ENCODE data around the gene CTIF. TPM values are rescaled to one million over a fixed set of nuclear protein-coding genes. Genes with fewer than 3 reads are reported as not detected.

The CTIF gene
- total RNA-seq, 1 experiment from 2014 or later, result 26.5 TPM

- Histone ChIP-seq H3K27ac (ENCODE audit: low read length) (no peak overlapping the region), H3K36me3 (ENCODE audit: control insufficient read depth, insufficient read depth, low read length) (no peaks in the 10 kb centered on the region), H3K4me3 (ENCODE audit: low read depth in 2 of 2, low read length in 2 of 2) (no peak overlapping the region), H3K9me3 (ENCODE audit: control insufficient read depth, insufficient read depth, low read depth, low read length) (no peaks in the 10 kb centered on the region), H3K27me3 (ENCODE audit: control insufficient read depth, insufficient read depth, low read length) (no peaks in the 10 kb centered on the region), H3K4me1 (ENCODE audit: control insufficient read depth, insufficient read depth, low read length) (peaks cover 9% of the 10 kb centered on the region)
- TF ChIP-seq SIN3A (IDR thresholded peaks at IDR 0.05; ENCODE audit: borderline replicate concordance, insufficient read depth, low read depth, low read length), result no peak
- no peak for TF ChIP-seq POLR2AphosphoS5 (IDR thresholded peaks at IDR 0.05; ENCODE audit: low read depth, low read length)
- TF ChIP-seq, protein P1, sequence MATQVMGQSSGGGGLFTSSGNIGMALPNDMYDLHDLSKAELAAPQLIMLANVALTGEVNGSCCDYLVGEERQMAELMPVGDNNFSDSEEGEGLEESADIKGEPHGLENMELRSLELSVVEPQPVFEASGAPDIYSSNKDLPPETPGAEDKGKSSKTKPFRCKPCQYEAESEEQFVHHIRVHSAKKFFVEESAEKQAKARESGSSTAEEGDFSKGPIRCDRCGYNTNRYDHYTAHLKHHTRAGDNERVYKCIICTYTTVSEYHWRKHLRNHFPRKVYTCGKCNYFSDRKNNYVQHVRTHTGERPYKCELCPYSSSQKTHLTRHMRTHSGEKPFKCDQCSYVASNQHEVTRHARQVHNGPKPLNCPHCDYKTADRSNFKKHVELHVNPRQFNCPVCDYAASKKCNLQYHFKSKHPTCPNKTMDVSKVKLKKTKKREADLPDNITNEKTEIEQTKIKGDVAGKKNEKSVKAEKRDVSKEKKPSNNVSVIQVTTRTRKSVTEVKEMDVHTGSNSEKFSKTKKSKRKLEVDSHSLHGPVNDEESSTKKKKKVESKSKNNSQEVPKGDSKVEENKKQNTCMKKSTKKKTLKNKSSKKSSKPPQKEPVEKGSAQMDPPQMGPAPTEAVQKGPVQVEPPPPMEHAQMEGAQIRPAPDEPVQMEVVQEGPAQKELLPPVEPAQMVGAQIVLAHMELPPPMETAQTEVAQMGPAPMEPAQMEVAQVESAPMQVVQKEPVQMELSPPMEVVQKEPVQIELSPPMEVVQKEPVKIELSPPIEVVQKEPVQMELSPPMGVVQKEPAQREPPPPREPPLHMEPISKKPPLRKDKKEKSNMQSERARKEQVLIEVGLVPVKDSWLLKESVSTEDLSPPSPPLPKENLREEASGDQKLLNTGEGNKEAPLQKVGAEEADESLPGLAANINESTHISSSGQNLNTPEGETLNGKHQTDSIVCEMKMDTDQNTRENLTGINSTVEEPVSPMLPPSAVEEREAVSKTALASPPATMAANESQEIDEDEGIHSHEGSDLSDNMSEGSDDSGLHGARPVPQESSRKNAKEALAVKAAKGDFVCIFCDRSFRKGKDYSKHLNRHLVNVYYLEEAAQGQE (IDR thresholded peaks at IDR 0.05; ENCODE audit: insufficient read depth in 1 of 2, low read depth in 2 of 2, low read length in 1 of 2), result no peak
- no peak for TF ChIP-seq CTCF (IDR thresholded peaks at IDR 0.05)
- TF ChIP-seq TCF7L2 (IDR thresholded peaks at IDR 0.05; ENCODE audit: low read depth, low read length), result no peak
- ATAC-seq (no peak), DNase-seq (ENCODE audit: low read depth, low spot score) (no peak)
- in situ Hi-C loops (cut with HindIII; ENCODE audit: low pct_unique_long_range_greater_than_20kb, low sequenced_read_pairs), result no loop called here
- BruUV-seq (replicated peaks), result no TSS peak
- ChIA-PET CTCF (no interaction called here), POLR2A (no interaction called here)
- intact Hi-C loops (cut with micrococcal nuclease; ENCODE audit: unreplicated experiment), result no loop called here
Observed at GRCh38 chr18:48657447-48658120, 118.8 kb downstream of the CTIF start.

DNA sequence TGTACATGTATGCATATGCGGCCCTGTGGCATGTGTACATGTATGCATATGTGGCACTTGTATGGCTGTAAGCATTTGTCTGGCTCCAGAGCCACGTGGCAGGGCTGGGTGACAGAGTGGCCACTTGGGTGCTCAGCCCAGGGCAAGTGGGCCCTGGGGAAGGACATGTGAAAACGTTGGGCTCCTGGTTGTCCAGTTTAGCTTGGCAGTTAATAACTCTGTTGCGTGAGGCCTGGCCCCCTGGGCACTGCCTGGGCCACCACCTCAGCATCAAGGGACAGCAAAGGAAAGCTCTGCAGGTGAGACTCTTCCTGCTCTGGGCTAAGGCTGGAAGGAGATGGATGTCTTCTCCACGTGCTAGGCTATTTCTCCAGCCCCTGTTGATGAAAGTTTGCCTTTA lies 119.9 kb downstream of the CTIF start:
- Histone ChIP-seq H3K27me3 (ENCODE audit: control insufficient read depth, insufficient read depth, low read length) (no peaks in the 10 kb centered on the region), H3K9me3 (ENCODE audit: control insufficient read depth, insufficient read depth, low read depth, low read length) (no peaks in the 10 kb centered on the region), H3K4me1 (ENCODE audit: control insufficient read depth, insufficient read depth, low read length) (peaks cover 9% of the 10 kb centered on the region), H3K27ac (ENCODE audit: low read length) (no peak overlapping the region), H3K4me3 (ENCODE audit: low read depth in 2 of 2, low read length in 2 of 2) (no peak overlapping the region), H3K36me3 (ENCODE audit: control insufficient read depth, insufficient read depth, low read length) (no peaks in the 10 kb centered on the region)
- no TSS peak for BruUV-seq (replicated peaks)
- in situ Hi-C loops (cut with HindIII; ENCODE audit: low pct_unique_long_range_greater_than_20kb, low sequenced_read_pairs), result no loop called here
- POLR2A ChIA-PET, result no interaction called here
- TF ChIP-seq, protein P1 (IDR thresholded peaks at IDR 0.05; ENCODE audit: insufficient read depth in 1 of 2, low read depth in 2 of 2, low read length in 1 of 2), result no peak
- TF ChIP-seq POLR2AphosphoS5 (IDR thresholded peaks at IDR 0.05; ENCODE audit: low read depth, low read length) (no peak), TCF7L2 (IDR thresholded peaks at IDR 0.05; ENCODE audit: low read depth, low read length) (no peak)
- intact Hi-C loops (cut with micrococcal nuclease; ENCODE audit: unreplicated experiment), result no loop called here
- DNase-seq (ENCODE audit: low read depth, low spot score), result no peak
- ATAC-seq, result no peak
- CTCF ChIA-PET, result no interaction called here
